Lower leg skin (tissue), 4 donors: ENCODE measurements around the gene CD160. TPM values are rescaled to one million over a fixed set of nuclear protein-coding genes. Genes with fewer than 3 reads are reported as not detected.
"Not testable (repeated sequence)": the region's sequence is repeated elsewhere in the genome, so short reads cannot be mapped to it uniquely, and the experiment has no call there.

Source experiments
- DNase-seq, 2 donors: peaks; one replicate each; pipeline ENCODE4 v3.0.0-alpha.2; 2019; ENCODE audit warnings: low spot score in 2 of 2
- H3K4me3 ChIP-seq: fragments of 200-600 bp; sonication (generic); 2 replicates; pipeline ENCODE4 v1.5.1; 2017; ENCODE audit warnings: mild to moderate bottlenecking, low read depth; ENCODE audit not compliant: poor library complexity, severe bottlenecking
- CTCF ChIP-seq, 3 donors: fragments of 450-650 bp; IDR thresholded peaks; one replicate each; pipeline ENCODE4 v1.5.1; 2016; ENCODE audit warnings: antibody characterized with exemption in 3 of 3, mild to moderate bottlenecking in 3 of 3, moderate library complexity in 2 of 3
- POLR2A ChIP-seq, 2 donors: fragments of 450-650 bp; IDR thresholded peaks; one replicate each; pipeline ENCODE4 v1.6.1; 2016 to 2017; ENCODE audit warnings: antibody characterized with exemption in 2 of 2, mild to moderate bottlenecking in 1 of 2, moderate library complexity in 1 of 2
- WGBS, 2 donors: methylation state at CpG; one replicate each; pipeline ENCODE4 v1.1.5; 2018; 5-methylcytosine and 5-hydroxymethylcytosine counted together
- intact Hi-C: fragments of 100-400 bp; cut with DNase I; formaldehyde crosslinking; loops from one replicate; pipeline ENCODE4 v1.15.0; 2023; ENCODE audit warnings: low total_unique reads
- total RNA-seq, 4 donors: library from RNA; depleted of rRNA; stranded (reverse); fragments of >200 nt; gene quantifications; one replicate each; pipeline ENCODE4 v1.1.0, GENCODE V29; 2016

CD160 gene
- total RNA-seq = under 1 TPM in 2 of 4 donors, not detected in 2; 0.38 to 0.63 TPM

DNA sequence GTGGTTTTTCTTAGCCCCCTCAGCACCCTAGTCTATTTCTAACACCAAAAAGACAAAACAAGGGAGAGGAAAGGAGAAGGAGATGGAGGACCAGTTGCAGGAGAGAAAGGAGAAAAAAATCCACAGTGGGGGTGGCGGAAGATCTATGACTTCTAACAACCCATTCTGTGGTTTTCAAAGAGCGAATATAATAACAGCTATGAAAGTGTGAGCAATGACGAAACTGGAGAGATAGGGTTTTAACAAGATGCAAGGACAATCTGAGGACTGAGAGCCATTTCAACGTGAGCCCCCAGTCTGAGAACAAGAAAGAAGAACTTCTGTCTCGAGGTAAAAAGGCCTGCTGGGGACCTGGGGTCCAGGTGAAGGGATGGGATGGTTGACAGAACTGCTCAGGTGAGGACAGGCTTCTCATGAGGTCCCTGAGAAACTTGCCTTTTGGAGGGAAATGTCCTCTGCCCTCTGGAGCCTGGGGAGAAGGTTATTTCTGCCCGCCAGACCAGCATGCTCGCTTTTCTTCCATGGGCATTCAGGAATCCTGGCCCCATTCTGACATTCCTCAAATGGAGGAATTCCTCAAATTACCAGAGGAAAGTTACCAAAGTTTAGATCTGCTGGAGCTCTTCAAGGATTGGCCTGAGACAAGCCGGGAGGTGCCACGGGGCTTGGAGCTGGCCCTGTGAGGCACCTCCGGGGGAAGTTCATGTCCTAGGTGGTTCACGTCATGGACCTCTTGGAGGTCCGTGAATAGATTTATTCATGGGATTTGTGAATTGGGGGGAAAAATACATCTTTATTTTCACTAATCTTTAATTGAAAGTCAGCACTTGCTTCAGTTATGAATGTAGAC is at the start of gene CD160:
TSS of gene CD160 (plus strand) at position 270 of the 850 bp plus-strand sequence. CDS start 8,829 bp downstream, outside the sequence.
- no peak for TF ChIP-seq CTCF (IDR thresholded peaks at IDR 0.05)
- no peak for TF ChIP-seq POLR2A (IDR thresholded peaks at IDR 0.05)
- WGBS, 2 donors = 88 to 89% methylated on average over 12 of the region's 12 CpGs
- intact Hi-C loops = no loop called here
- H3K4me3 ChIP-seq = no peak within 1 kb of the TSS
- DNase-seq = no peak

DNA sequence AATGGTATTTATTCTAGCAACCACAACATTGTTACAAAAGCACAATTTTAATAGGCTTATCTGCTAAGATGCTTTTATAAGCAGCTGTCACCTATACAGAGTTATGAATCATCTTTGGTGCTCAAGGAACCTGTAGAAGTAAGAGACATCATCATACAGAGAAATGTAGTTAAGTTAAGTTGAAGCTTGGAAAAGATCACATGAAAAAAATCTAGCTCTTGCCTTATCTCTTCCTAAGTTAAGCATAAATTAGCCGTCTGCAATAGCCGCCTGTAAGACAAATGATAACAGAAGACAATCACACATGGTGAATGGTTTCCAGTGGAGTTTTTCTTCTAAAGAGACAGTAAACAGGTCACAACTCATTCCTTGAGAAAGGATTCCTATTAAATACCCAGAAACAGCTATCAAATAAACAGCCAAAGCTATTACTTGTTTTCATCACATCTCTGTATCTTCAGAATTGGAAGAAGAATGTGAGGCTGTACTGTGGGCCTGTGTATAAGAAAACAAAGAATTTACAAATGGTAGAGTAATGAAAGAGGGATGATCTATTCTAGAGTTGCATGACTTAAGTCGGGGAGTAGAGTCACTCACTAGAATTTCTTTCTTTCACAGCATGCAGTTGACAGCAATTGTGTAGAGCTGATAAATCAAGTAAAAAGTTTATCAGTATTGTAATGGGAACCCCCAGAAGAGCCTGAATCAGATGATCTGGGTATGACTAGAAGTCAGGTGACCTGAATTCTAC is 48.1 kb upstream of the CD160 start:
- 92% methylated on average over 2 of the region's 3 CpGs for WGBS, 2 donors
- intact Hi-C loops, DNase-seq, H3K4me3 ChIP-seq: not testable (repeated sequence)

DNA sequence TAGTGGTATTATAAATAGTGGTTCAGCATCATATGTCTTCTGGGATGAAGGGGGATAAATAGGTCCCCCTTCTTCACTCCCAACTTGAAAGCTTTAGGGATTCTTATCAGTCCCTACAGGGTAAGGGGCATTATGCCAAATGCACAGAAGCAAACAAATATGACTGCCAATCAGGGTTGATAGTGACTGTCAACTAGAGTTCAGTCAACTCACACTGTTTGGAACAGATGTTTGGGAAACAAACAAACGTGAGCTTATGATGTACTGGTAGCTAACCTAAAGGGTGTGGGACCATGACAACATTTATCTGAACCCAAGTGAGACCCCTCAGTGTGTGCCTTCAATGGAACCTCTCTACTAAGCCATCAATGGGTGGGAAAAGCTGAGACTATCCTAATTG is 46.1 kb upstream of the CD160 start:
- DNase-seq, intact Hi-C loops, H3K4me3 ChIP-seq: not testable (repeated sequence)
- no CpG with 5 or more reads among the region's 1 CpG for WGBS, 2 donors

DNA sequence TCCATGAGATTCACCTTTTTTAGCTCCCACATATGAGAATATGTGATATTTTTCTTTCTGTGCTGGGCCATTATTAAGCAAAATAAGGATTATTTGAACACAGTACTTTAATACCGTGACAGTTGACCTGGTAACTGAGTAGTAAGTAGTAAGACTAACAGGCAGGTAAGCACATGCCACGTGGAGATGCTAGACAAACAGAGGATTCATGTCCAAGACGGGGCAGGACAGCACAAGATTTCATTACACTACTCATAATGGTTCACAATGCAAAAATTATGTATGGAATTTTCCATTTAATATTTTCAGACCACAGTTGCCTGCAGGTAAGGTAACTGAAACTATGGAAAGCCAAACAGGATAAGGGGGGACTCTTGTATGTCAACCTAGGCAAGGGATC is 34.4 kb upstream of the CD160 start:
- DNase-seq, H3K4me3 ChIP-seq, intact Hi-C loops: not testable (repeated sequence)
- no CpG with 5 or more reads among the region's 3 CpGs for WGBS, 2 donors

DNA sequence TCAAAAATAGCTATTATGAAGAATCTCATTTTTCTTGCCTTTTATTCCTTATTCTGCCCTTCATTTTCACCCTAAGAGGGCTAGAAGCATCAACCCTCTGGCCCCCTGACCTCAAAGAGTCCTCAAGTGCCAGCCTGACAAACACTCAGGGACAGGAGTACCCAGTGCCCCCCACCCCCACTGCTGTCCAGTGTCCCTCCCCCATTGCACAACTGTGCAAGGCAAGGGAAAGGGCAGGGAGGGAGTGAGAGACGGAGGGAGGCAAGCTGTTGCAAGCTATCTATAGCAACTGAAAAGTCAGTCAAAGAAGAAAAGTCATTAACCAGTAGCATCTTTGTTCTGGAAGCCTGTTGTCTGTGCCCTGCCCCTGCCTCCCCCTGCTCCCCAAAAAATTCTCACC is 33.2 kb upstream of the CD160 start:
- WGBS, 2 donors = 100% methylated on average over 1 of the region's 1 CpG
- intact Hi-C loops, H3K4me3 ChIP-seq, DNase-seq: not testable (repeated sequence)

DNA sequence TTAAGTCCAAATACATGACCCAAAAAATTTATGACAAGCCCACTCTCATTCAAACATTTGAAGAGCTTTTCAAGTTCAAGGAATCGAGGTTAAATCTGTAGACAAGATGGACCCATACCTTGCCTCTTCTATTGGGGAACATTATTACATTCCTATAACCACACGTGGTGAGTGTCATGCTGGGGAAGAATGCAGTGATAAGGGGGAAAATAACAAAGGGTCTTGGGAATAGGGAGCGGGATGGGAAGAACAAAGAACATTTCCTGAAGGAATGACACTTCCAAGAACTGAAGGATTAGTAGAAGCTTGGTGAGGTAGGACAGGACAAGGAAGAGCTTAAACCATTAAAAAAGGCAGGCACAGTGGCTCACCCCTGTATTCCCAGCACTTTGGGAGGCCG is 31.0 kb upstream of the CD160 start:
- H3K4me3 ChIP-seq = no peak overlapping the region
- intact Hi-C loops = no loop called here
- 81 to 85% methylated on average over 4 of the region's 4 CpGs for WGBS, 2 donors
- no peak for DNase-seq
- TF ChIP-seq POLR2A (IDR thresholded peaks at IDR 0.05) (no peak), CTCF (IDR thresholded peaks at IDR 0.05) (no peak)

- H3K4me3 ChIP-seq = no peak overlapping the region
- intact Hi-C loops = no loop called here
- DNase-seq = no peak
- TF ChIP-seq CTCF (IDR thresholded peaks at IDR 0.05) (no peak), POLR2A (IDR thresholded peaks at IDR 0.05) (no peak)
- 90 to 92% methylated on average over 6 of the region's 6 CpGs for WGBS, 2 donors
Observed at GRCh38 chr1:145688924-145689323, 30.4 kb upstream of the CD160 start.
